ENCODE data around the gene TMEM147. TPM values are rescaled to one million over a fixed set of nuclear protein-coding genes. Genes with fewer than 3 reads are reported as not detected.

The TMEM147 gene
- total and polyA plus RNA-seq, 10 of the 15 experiments (the other 5 are each of a cell fraction or from before 2014, with no cell fraction given), result 53.4 to 145 (median 79.3) TPM

GRCh38 chr19:35545001-35545854, at the start of gene TMEM147 (continued):
- TF ChIP-seq RELB (IDR thresholded peaks at IDR 0.05; ENCODE audit: low read depth), result 0 out of 2 replicates have a peak, but pooled peaks have one; percentile 45
- TF ChIP-seq ZSCAN29 (IDR thresholded peaks at IDR 0.05), result peak; percentile 44; the same call in 1 of the 2 replicates
- peak; percentile 33 for TF ChIP-seq BCL3 (IDR thresholded peaks at IDR 0.05; ENCODE audit: borderline replicate concordance, insufficient read depth, low read depth, low read length, poor library complexity, severe bottlenecking)
- TF ChIP-seq HDGF (IDR thresholded peaks at IDR 0.05), result peak; percentile 32; the same call in 1 of the 2 replicates
- peak; percentile 37; the same call in 1 of the 2 replicates for TF ChIP-seq JUND (IDR thresholded peaks at IDR 0.05; ENCODE audit: low read depth, low read length)
- no peak for TF ChIP-seq EZH2 (IDR thresholded peaks at IDR 0.05; ENCODE audit: borderline replicate concordance, control insufficient read depth, low read depth, low read length)
- 0 out of 2 replicates have a peak, but pooled peaks have one; percentile 41 for TF ChIP-seq TCF3 (IDR thresholded peaks at IDR 0.05; ENCODE audit: borderline replicate concordance, insufficient read depth, low read depth, low read length)
- TF ChIP-seq RUNX3 (IDR thresholded peaks at IDR 0.05; ENCODE audit: low read length), result peak; percentile 21; the same call in 1 of the 2 replicates
- peak; percentile 36 for TF ChIP-seq RELA (IDR thresholded peaks at IDR 0.05; ENCODE audit: borderline replicate concordance, partially characterized antibody)
- peak; percentile 85 for TF ChIP-seq USF1 (IDR thresholded peaks at IDR 0.05; ENCODE audit: borderline replicate concordance, extremely low read length, insufficient read depth, low read depth, low read length)
- TF ChIP-seq RAD21 (IDR thresholded peaks at IDR 0.05; ENCODE audit: insufficient read depth, low read depth, low read length), result no peak
- 0 out of 2 replicates have a peak, but pooled peaks have one; percentile 25 for TF ChIP-seq SREBF1 (IDR thresholded peaks at IDR 0.05; ENCODE audit: low read length)
- peak; percentile 16 for TF ChIP-seq E4F1 (IDR thresholded peaks at IDR 0.05; ENCODE audit: borderline replicate concordance, partially characterized antibody)
- peak; percentile 46; the same call in 2 of the 3 replicates for TF ChIP-seq POU2F2 (IDR thresholded peaks at IDR 0.05; ENCODE audit: borderline replicate concordance, low read depth, low read length)
- TF ChIP-seq CREB1 (IDR thresholded peaks at IDR 0.05; ENCODE audit: low read depth), result peak; percentile 98
- TF ChIP-seq YBX1 (IDR thresholded peaks at IDR 0.05), result no peak
- TF ChIP-seq CBFB (IDR thresholded peaks at IDR 0.05; ENCODE audit: low read depth), result peak; percentile 35; the same call in 1 of the 2 replicates
- TF ChIP-seq CBX5 (IDR thresholded peaks at IDR 0.05; ENCODE audit: low read depth), result no peak
- peak; percentile 95 for TF ChIP-seq ATF3 (IDR thresholded peaks at IDR 0.05; ENCODE audit: borderline replicate concordance, extremely low read depth, low read depth, low read length)
- no peak for TF ChIP-seq TCF7 (IDR thresholded peaks at IDR 0.05; ENCODE audit: borderline replicate concordance)
- peak; percentile 94 for TF ChIP-seq HCFC1 (IDR thresholded peaks at IDR 0.05; ENCODE audit: low read length)
- TF ChIP-seq ZNF217 (IDR thresholded peaks at IDR 0.05), result no peak

All from GM12878 (cell line).